ENCODE data around the gene SERPINA9.

The SERPINA9 gene

DNA sequence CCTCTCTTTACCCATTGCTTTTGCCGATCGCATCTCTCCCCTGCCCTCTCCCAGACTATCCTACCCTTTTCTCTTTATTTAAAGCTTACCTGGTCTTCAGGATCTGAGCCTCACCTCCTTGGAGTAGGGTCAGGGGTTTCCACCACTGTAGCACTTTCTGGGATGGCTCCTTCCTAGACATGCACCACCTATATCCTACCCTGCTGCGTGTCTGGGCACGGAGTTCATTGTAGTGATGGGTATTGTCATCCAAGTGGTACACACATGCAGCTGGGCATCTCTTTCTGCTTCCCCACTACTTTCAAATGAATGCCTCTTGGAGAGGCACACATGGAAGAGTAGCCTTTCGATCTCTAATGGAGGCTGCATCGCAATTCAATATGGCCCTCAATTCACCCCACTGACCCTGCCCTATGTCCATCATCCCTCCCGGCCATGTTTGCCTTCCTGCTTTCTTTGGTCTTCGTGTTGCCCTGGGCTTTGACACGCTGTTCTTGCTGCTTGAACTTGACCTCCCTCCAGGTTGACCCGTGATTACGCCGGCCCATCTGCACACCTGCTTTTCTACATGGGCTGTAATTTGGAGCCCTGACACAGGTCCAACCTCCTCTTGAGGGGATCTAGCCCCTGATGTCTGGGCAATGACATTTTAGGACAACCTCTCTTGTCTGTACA, 34.3 kb downstream of the SERPINA9 start:
- DNase-seq (ENCODE audit: extremely low read depth, low read depth) = no peak
- no peak for TF ChIP-seq CTCF (IDR thresholded peaks at IDR 0.05; ENCODE audit: low read depth, low read length)

GRCh38 chr14:94441130-94441529, 34.9 kb downstream of the SERPINA9 start:
- no peak for TF ChIP-seq CTCF (IDR thresholded peaks at IDR 0.05; ENCODE audit: low read depth, low read length)
- DNase-seq (ENCODE audit: extremely low read depth, low read depth) = no peak

DNA sequence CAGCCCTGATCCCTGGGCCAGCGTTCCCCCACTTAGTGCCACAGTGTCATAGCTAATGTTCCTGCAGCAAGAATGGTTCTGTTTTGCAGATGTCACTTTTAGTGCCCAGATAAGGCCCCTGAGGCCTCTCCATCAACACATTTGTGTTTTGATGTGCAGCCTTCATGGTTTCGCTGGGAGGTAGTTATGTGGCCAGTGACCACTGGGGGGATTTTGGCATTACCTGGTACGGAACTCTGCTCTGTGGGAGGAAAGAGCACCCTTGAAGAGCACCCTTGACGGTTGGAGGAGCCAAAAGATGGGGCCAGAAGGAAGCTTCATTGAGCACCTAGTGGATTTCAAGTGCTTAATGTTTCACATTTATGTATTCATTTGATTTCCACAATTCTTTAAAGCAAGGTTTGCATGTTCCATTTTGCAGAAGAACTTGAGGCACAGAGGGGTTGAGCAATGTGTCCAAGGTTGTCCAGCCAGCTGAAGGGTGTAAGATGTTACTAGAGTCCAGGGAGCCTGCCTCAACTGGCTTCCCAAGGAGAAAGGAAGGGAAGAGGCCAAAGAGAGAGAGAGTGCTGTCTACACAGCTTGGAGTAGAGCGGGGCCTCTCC, 36.4 kb downstream of the SERPINA9 start:
- TF ChIP-seq CTCF (IDR thresholded peaks at IDR 0.05; ENCODE audit: low read depth, low read length) = no peak
- no peak for DNase-seq (ENCODE audit: extremely low read depth, low read depth)

DNA sequence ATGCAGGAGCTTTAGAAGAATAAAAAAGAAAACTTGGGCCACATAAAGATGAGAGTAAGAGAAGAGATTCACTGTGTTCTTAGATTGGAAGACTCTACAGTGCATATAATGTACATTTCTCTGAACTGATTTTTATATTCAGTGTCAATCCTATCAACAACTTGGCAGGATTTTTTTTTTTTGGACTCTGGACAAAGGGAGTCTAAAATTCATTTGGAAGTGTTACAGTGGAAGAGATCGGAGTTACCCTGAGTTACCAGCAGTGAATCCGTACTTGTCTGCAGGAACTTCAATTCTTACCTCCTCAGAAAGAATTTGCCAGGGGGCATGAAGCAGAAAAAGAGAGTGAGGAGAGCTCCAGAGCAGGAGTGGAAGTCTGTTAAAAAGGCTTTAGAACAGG, 47.4 kb downstream of the SERPINA9 start:
- no peak for DNase-seq (ENCODE audit: extremely low read depth, low read depth)
- no peak for TF ChIP-seq CTCF (IDR thresholded peaks at IDR 0.05; ENCODE audit: low read depth, low read length)

- no peak for DNase-seq (ENCODE audit: extremely low read depth, low read depth)
- TF ChIP-seq CTCF (IDR thresholded peaks at IDR 0.05; ENCODE audit: low read depth, low read length) = no peak
Measured at GRCh38 chr14:94427016-94427613, 48.9 kb downstream of the SERPINA9 start.

DNA sequence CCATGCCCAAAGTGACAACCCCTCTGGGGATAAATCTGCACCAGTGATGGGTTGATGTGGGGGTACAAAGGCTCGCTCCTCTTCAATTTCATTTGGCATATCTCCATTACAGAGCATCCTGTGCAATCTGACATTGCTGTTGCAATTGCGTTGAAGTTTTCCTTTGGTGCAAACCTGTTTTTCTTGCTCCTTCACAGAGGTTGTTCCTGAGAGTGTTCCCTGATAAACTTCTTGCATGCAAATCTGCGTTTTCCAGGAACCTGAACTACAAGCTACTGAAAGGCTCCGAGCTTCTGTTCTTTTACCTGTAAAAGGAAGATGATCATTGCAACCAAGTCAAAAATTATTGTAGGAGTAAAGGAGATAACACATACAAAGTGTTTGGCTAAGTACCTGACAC, 49.5 kb downstream of the SERPINA9 start:
- no peak for TF ChIP-seq CTCF (IDR thresholded peaks at IDR 0.05; ENCODE audit: low read depth, low read length)
- no peak for DNase-seq (ENCODE audit: extremely low read depth, low read depth)

- DNase-seq (ENCODE audit: extremely low read depth, low read depth) = no peak
- TF ChIP-seq CTCF (IDR thresholded peaks at IDR 0.05; ENCODE audit: low read depth, low read length) = no peak
Measured at GRCh38 chr14:94424371-94424770, 51.6 kb downstream of the SERPINA9 start.
